Loucy (cell line): ENCODE results near the gene NPC1.

Experiments
- EZH2phosphoT487 ChIP-seq: fragments of 200-600 bp; IDR thresholded peaks from 2 replicates; pipeline ENCODE4 v1.6.1; 2018; ENCODE audit warnings: antibody characterized with exemption, mild to moderate bottlenecking, moderate library complexity, borderline replicate concordance
- TF ChIP-seq, protein P1 (sequence below): fragments of 200-600 bp; sonication (generic); conservative IDR thresholded peaks from 2 replicates; pipeline ENCODE4 v1.5.1; 2014; ENCODE audit warnings: mild to moderate bottlenecking, antibody characterized with exemption, low read length

DNA sequence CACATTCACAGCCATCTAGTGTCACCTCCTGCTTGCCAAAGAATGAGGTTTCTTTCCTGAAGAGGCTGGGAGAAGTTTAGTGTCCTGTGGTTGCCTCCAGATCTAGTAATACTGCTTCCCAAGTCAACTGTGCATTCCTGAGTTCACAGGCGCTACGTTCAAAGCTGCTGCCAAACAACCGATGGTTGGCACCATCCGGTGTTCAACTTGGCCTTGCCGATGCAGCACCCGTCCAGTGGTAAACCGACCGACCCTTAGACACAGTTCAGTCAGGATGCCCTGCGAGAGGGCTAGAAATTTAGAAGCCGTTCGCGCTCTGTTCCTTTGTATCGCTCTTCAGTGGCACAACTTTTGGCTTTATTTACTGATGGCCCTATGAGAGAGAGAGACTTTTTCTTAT, 54.4 kb downstream of the NPC1 start:
- TF ChIP-seq, protein P1, sequence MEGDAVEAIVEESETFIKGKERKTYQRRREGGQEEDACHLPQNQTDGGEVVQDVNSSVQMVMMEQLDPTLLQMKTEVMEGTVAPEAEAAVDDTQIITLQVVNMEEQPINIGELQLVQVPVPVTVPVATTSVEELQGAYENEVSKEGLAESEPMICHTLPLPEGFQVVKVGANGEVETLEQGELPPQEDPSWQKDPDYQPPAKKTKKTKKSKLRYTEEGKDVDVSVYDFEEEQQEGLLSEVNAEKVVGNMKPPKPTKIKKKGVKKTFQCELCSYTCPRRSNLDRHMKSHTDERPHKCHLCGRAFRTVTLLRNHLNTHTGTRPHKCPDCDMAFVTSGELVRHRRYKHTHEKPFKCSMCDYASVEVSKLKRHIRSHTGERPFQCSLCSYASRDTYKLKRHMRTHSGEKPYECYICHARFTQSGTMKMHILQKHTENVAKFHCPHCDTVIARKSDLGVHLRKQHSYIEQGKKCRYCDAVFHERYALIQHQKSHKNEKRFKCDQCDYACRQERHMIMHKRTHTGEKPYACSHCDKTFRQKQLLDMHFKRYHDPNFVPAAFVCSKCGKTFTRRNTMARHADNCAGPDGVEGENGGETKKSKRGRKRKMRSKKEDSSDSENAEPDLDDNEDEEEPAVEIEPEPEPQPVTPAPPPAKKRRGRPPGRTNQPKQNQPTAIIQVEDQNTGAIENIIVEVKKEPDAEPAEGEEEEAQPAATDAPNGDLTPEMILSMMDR: no peak
- no peak for TF ChIP-seq EZH2phosphoT487
